Stimulated activated CD8-positive, alpha-beta memory T cell treated with anti-CD3 and anti-CD28 coated beads, Interleukin-15, amount 100 ng/mL, for 48 hours (primary cell): ENCODE measurements around the gene RAMP3.
"Not testable (repeated sequence)": the region's sequence is repeated elsewhere in the genome, so short reads cannot be mapped to it uniquely, and the experiment has no call there.

Source experiments
- DNase-seq, 2 donors: peaks; one replicate each; pipeline ENCODE4 v3.0.0-alpha.2; 2020; ENCODE audit warnings: low read depth in 2 of 2

The RAMP3 gene

GRCh38 chr7:45156516-45157272, 897 bp upstream of the RAMP3 start:
- no peak for DNase-seq

DNA sequence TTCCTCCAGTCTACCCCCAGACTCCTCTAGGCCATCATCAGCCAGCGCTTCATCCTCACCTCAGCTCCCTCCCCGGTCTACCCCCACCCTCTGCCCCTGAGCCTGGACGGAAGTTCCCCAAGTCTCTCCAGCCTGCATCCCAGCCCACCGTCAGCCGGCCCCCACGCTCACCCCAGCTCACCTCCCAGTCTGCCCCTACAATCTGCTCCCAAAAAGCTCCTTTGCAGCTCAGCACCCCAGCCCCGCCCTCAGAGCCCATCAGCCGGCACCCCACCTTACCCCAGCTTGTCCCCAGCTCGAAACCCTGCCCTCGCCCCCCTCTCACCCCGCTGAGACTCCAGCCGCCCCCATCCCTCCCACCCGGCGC, 322 bp upstream of the RAMP3 start:
- DNase-seq, result no peak

DNA sequence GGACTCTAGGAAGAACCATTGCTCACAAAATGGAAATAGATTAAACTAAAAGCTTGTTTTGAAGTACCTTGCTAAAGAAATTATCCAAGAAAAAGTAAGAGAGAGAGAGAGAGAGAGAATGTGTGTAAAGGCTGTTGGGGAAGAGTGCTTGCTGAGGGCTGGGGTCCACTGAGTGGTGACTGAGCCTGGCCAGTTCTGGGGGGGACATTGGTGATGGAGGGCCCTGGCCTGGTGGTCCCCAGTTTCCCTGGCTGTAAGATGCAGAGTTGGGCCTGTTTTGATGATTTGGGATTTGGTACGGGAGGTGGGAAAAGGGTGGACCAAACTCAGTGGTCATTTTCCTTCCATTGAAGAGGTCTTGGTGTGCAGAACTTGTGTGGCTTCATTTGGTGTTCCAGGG, 880 bp downstream of the RAMP3 start:
- DNase-seq, result no peak

- no peak for DNase-seq
These were observed 1.7 kb downstream of the RAMP3 start for GRCh38 chr7:45159296-45159695.

- no peak for DNase-seq
These were observed 2.9 kb downstream of the RAMP3 start for GRCh38 chr7:45160417-45160881.

GRCh38 chr7:45161138-45161537, 3.5 kb downstream of the RAMP3 start:
- no peak for DNase-seq

- DNase-seq, result no peak
These were observed 4.3 kb downstream of the RAMP3 start for GRCh38 chr7:45161842-45162241.

GRCh38 chr7:45162311-45162845, 4.8 kb downstream of the RAMP3 start:
- no peak for DNase-seq

DNA sequence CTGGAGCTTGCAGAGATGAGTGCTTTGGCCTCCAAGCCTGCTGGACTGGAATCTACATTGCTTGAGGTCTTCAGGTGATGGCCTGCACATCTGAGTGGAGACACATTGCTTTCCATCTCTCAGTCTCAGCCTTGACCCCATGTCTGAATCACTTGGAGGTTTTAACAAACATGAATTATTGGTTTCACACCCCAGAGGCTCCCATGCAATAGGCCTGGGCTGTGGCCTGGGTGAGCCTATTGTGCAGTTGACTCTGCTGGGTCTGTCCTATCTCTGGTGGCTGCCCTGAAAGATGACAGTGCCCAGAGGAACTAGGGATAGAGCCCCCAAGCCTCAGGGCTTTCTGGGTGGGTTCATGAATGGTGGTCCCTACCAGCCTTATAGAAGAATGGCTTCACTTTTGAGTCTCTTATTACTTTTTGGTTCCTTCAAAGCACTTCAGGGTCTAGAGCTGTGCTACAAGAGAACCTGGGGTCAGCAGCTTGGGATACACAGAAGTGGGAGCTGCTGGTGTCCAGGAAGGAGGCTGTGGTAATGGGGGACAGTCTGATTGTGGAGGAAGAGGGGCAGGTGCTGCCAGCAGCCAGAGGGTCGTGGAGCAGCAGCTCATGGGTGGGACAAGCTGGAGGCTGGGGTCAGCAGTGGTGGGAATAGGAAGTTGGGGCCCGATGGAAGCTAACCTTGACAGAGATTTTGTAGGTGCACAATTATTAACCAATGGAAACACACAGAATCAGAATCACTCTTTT, 5.5 kb downstream of the RAMP3 start:
- no peak for DNase-seq

GRCh38 chr7:45163692-45164052, 6.1 kb downstream of the RAMP3 start:
- no peak for DNase-seq

DNA sequence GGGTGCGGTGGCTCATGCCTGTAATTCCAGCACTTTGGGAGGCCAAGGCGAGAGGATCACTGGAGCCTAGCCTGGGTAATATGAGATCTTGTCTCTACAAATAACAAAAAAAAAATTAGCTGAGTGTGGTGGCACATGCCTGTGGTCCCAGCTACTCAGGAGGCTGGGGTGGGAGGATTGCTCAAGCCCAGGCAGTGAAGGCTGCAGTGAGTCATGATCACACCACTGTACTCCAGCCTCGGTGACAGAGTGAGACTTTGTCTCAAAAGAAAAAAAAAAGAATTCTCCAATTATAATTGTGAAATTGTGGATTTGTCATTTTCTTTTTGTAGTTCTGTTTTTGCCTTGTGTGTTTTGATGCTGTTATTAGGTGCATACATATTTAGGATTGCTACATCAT, 6.7 kb downstream of the RAMP3 start:
- not testable (repeated sequence) for DNase-seq

- no peak for DNase-seq
These were observed 8.3 kb downstream of the RAMP3 start for GRCh38 chr7:45165857-45166256.

GRCh38 chr7:45171946-45172345, 14.4 kb downstream of the RAMP3 start:
- DNase-seq, result no peak

DNA sequence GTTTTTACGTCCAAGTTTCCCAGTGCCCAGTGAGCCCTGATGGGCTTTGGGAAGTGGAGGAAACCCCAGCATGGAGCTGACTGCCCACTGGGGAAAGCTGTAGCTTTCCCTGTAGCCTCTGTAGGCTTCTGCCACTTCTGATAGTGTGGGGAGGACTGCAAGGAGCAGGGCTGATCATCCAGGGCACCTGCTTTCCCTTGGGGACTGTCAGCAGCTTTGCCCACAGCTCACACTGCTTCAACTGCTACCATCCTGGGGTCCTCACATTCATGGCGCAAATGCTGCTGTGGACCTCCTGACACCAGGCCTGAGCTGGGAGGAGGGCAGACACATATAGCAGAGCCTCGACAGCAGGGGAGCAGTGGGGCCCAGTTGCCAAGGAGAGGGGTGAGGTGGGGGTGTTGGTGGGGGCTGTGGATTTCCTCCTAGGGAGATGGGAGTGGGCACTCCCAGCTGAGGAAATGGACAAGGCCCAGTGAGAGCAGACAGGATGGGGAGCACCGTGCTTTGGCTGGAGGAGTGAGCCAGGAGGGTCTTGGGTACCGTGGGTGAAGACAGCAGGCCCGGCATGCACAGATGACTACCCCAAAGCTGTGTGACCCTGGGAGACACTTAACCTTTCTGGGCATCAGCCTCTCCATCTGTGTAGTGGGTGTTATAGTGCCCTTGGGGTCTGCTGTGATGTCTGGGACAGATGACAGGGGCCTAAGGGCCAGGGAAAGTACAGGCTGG, 16.2 kb downstream of the RAMP3 start:
- DNase-seq, result no peak

DNA sequence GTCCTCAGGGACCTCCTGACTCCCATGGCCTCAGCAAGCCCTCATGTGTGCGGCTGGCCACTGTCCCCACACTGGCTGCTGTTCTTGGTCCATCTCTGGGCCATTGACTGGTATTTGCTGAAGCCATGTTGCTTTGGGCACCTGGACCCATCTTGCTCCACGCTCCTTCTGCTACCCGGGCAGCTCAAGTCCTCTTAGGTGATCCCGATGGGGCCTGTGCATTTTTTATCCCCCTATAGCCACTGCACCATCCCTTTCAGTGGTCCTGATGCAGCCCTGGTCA, 16.7 kb downstream of the RAMP3 start:
- DNase-seq, result no peak

DNA sequence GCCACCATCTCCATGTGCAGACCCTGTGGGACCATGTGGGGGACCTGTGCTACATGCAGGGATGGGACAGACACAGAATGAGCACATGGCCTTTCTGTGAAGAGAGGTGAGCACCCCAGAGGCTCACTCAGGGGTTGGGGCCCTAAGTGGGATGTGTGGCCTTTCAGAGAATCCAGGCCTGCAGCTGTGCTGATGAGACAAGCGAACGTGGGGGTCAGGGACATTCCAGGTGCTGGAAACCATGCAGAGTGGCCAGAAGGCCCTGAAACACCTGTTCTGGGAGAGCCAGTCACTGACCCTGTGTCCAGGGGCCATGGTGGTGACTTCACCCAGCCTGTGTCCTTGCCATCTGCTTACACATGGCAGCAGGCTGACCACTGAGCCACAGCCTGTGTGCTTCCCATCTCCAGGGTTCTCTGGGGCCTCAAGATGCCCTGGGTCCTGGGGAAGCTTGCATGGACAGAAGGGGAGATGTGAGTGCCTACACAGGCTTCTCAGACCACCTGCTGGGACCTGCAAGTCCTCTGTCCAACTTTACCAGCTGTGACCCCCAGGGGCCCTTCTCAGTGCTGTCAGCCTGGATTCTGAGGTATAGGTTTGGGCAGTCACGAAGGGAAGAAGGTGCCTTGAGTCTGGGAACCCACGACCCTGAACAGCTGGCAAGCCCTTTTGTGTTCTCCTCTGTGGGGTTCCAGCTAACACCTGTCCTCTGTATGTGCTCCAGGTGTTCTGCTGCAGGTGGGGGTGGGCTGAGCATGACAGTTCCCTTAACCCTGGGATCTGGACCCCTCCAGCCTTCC, 17.6 kb downstream of the RAMP3 start:
- no peak for DNase-seq

GRCh38 chr7:45176091-45176490, 18.5 kb downstream of the RAMP3 start:
- no peak for DNase-seq

- no peak for DNase-seq
These were observed 19.5 kb downstream of the RAMP3 start for GRCh38 chr7:45176886-45177731.

GRCh38 chr7:45177801-45178200, 20.2 kb downstream of the RAMP3 start:
- no peak for DNase-seq

DNA sequence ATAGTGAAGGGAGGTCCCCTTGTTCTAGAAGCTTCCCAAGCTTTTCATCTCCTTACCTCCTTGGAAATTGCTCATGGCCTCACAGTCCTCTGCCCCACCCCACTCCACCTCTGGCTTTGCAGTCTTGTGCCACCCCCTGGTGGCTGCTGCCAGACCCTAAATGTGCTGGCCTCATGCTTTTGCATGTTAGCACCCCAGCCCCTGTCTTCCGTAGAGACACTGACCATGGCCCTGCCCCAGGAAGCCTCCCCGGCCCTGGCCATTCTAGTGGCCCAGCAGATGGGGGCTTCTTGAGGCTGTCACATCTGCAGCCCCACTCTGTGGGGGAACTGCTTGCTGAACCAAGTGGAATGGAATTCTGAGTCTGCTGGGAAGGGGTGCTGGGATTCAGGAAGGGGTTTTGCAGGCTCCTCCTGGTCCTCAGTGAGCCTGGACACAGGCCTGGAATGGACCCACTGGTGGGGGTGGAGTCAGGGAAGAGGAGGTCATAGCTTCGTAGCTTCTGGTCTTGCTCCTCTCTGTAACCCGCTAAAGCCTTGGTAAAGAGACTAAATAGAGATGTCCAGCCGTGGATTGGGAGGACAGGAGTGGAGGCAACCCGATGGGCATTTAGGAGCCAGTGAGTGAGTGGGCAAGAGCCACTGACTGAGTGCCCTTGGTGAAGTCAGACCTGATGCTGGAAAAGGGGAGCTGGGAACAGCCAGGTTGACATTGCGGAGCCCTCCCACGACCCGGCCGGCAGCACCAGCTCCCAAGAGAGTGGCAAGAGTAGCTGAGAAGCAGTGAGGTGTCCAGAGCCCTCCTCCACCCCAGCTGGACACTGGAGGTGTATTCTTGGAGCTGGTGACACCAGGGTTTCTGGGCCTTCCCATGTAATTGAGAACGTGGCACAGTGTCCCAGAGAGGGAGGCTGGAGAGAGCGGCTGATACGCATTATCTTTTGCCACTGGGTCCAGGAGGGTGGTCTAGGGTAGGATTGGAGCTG, 20.9 kb downstream of the RAMP3 start:
- no peak for DNase-seq
